Fibroblast of pulmonary artery (primary cell): ENCODE data around the gene TNFSF8.

Experiments
- DNase-seq: peaks from one replicate; pipeline ENCODE4 v3.0.0-alpha.2; 2010; ENCODE audit warnings: low read depth
- H3K4me3 ChIP-seq: replicated peaks from 2 replicates; pipeline ENCODE4 v1.5.1; 2011; ENCODE audit warnings: low read depth, mild to moderate bottlenecking, control low read depth, low read length, moderate library complexity
- TF ChIP-seq, protein P1 (sequence below): IDR thresholded peaks from 2 replicates; pipeline ENCODE4 v1.5.1; 2011; ENCODE audit warnings: mild to moderate bottlenecking, control low read depth, low read length, inconsistent platforms; ENCODE audit errors: missing control alignments

The TNFSF8 gene

DNA sequence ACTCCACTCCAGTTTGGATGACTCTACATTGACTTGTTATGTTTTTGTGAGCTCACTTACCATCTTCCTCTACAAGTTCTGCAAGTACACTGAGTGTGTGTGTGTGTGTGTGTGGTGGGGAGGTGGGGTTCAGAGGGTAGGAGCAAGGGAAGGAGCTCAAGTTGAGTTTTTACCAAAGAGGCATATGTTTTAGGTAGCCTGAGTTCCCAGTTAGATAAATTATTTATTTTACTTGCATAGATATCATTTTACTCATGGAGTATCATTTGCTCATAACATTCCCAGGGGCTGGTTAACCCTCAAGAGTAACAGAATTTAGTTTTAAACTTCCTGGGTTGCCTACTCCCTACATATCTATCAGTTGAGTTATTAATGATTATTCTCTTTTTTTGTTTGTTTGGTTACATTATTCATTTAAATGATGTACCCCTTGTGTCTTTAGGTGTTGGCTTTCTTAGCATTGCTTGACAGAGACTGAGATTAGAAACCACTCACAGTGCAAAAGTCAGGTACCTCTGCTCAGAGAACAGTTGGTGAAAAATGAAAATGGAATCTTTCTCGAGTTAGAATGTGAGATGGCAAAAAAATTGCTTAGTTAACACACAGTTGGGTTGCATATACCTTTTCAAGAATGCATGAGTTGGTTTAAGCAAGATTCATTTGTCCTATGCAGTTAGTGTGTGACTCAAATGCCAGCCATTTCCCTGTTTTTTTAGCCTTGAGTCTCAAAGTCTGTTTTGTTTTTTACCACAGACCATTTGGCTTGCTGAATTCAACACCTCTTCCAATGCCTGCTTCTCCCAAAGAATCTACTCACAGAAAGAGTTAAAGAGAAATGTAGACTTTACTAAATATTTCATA is 29.2 kb downstream of the TNFSF8 start:
- H3K4me3 ChIP-seq = no peak overlapping the region
- peak; percentile 53 for DNase-seq
- TF ChIP-seq, protein P1, sequence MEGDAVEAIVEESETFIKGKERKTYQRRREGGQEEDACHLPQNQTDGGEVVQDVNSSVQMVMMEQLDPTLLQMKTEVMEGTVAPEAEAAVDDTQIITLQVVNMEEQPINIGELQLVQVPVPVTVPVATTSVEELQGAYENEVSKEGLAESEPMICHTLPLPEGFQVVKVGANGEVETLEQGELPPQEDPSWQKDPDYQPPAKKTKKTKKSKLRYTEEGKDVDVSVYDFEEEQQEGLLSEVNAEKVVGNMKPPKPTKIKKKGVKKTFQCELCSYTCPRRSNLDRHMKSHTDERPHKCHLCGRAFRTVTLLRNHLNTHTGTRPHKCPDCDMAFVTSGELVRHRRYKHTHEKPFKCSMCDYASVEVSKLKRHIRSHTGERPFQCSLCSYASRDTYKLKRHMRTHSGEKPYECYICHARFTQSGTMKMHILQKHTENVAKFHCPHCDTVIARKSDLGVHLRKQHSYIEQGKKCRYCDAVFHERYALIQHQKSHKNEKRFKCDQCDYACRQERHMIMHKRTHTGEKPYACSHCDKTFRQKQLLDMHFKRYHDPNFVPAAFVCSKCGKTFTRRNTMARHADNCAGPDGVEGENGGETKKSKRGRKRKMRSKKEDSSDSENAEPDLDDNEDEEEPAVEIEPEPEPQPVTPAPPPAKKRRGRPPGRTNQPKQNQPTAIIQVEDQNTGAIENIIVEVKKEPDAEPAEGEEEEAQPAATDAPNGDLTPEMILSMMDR = no peak

- no peak overlapping the region for H3K4me3 ChIP-seq
- no peak for DNase-seq
- TF ChIP-seq, protein P1 = no peak
Measured at GRCh38 chr9:114899995-114900394, 30.4 kb downstream of the TNFSF8 start.

- no peak for DNase-seq
- TF ChIP-seq, protein P1 = no peak
- H3K4me3 ChIP-seq = no peak overlapping the region
Measured at GRCh38 chr9:114899461-114899860, 30.9 kb downstream of the TNFSF8 start.

GRCh38 chr9:114898741-114899140 is 31.6 kb downstream of the TNFSF8 start:
- TF ChIP-seq, protein P1 = no peak
- H3K4me3 ChIP-seq = no peak overlapping the region

DNA sequence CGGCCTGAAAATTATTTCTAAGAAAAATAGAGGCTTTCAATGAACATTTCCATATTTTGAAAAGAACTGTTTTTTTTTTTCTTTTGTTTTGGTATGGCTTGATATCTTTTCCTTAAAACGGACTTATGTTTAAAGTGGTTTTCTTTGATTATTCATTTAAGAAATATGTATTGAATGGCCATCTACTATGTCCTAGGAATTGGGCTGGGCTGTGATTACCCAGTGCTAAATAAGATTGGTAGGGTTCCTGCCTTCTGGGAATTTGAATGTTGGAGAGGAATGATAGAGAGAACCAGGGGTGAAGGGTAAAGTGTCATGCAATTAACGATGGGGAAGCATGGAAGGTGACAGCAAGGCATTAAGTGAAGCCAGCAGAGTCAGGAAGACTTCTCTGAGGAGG is 33.2 kb downstream of the TNFSF8 start:
- no peak for DNase-seq
- TF ChIP-seq, protein P1 = no peak
- no peak overlapping the region for H3K4me3 ChIP-seq

More at GRCh38 chr9:114898741-114899140, 31.6 kb downstream of the TNFSF8 start:
- no peak for DNase-seq

DNA sequence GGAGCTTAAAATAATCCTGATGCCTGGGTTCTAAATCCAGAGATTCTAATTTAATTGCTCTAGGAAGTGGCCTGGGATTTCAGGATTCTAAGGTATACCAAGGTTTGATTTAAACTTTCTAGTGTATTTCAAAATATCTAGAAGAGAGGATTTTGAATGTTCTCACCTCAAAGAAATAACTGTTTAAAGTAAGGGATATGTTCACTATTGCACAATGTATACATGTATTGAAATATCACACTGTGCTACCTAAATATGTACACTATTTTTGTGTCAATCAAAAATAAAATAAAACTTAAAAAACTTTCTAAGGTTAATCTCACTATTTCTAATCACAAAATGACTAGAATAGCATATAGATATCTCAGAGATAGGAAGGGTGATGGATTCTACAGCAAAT is 34.0 kb downstream of the TNFSF8 start:
- H3K4me3 ChIP-seq = no peak overlapping the region
- no peak for DNase-seq
- TF ChIP-seq, protein P1 = no peak
